Neural progenitor cell (in vitro differentiated cells): ENCODE data around the gene ADH4. TPM values are rescaled to one million over a fixed set of nuclear protein-coding genes. Genes with fewer than 3 reads are reported as not detected.
"Not testable (repeated sequence)": the region's sequence is repeated elsewhere in the genome, so short reads cannot be mapped to it uniquely, and the experiment has no call there.

Experiments
- DNase-seq: peaks from one replicate; pipeline ENCODE4 v3.0.0-alpha.2; 2016; ENCODE audit warnings: low spot score
- H2AFZ ChIP-seq: fragments of 200-600 bp; sonication (generic); replicated peaks from 2 replicates; pipeline ENCODE4 v1.6.1; 2016; ENCODE audit warnings: antibody characterized with exemption
- H3F3A ChIP-seq: fragments of 200-600 bp; sonication (generic); 2 replicates; pipeline ENCODE4 v1.6.1; 2016; ENCODE audit warnings: antibody characterized with exemption, low read depth
- H3K27ac ChIP-seq: fragments of 200-600 bp; sonication (generic); 2 replicates; pipeline ENCODE4 v1.5.1; 2016; ENCODE audit warnings: mild to moderate bottlenecking
- H3K27me3 ChIP-seq: fragments of 200-600 bp; sonication (generic); 2 replicates; pipeline ENCODE4 v1.6.1; 2016; ENCODE audit warnings: mild to moderate bottlenecking, moderate library complexity
- H3K36me3 ChIP-seq: fragments of 200-600 bp; sonication (generic); 2 replicates; pipeline ENCODE4 v1.5.1; 2016
- H3K4me1 ChIP-seq: fragments of 200-600 bp; sonication (generic); 2 replicates; pipeline ENCODE4 v1.6.1; 2016; ENCODE audit warnings: mixed run types
- H3K4me2 ChIP-seq: fragments of 200-600 bp; sonication (generic); 2 replicates; pipeline ENCODE4 v1.6.1; 2016
- H3K4me3 ChIP-seq: fragments of 200-600 bp; sonication (generic); 2 replicates; pipeline ENCODE4 v1.5.1; 2016
- H3K79me2 ChIP-seq: fragments of 200-600 bp; sonication (generic); 2 replicates; pipeline ENCODE4 v1.6.1; 2016; ENCODE audit warnings: low read depth
- H3K9ac ChIP-seq: fragments of 200-600 bp; sonication (generic); 2 replicates; pipeline ENCODE4 v1.6.1; 2016
- H3K9me3 ChIP-seq: fragments of 200-600 bp; sonication (generic); 2 replicates; pipeline ENCODE4 v1.5.1; 2016; ENCODE audit warnings: low read depth
- H4K20me1 ChIP-seq: fragments of 200-600 bp; sonication (generic); 2 replicates; pipeline ENCODE4 v1.6.1; 2016; ENCODE audit warnings: low read depth
- H3K27ac Mint-ChIP-seq: 3 replicates; pipeline ENCODE4 v1.8.0; 2021; ENCODE audit warnings: mixed read lengths
- H3K27me3 Mint-ChIP-seq: 2 replicates; pipeline ENCODE4 v1.8.0; 2022; ENCODE audit warnings: low read depth, mild to moderate bottlenecking, inconsistent platforms, moderate library complexity, mixed read lengths; ENCODE audit not compliant: insufficient read depth
- H3K36me3 Mint-ChIP-seq: 3 replicates; pipeline ENCODE4 v1.8.0; 2021; ENCODE audit warnings: mixed read lengths
- H3K4me1 Mint-ChIP-seq: 3 replicates; pipeline ENCODE4 v1.8.0; 2021; ENCODE audit warnings: mixed read lengths
- H3K4me3 Mint-ChIP-seq: 3 replicates; pipeline ENCODE4 v1.8.0; 2021; ENCODE audit warnings: mild to moderate bottlenecking, moderate library complexity, mixed read lengths
- H3K9me3 Mint-ChIP-seq: 3 replicates; pipeline ENCODE4 v1.8.0; 2020; ENCODE audit warnings: mixed read lengths
- EZH2 ChIP-seq: fragments of 200-600 bp; sonication (generic); IDR thresholded peaks from 2 replicates; pipeline ENCODE4 v1.6.1; 2017; ENCODE audit warnings: antibody characterized with exemption, mild to moderate bottlenecking, moderate library complexity
- EZH2phosphoT487 ChIP-seq: fragments of 200-600 bp; sonication (generic); IDR thresholded peaks from 2 replicates; pipeline ENCODE4 v1.6.1; 2017; ENCODE audit warnings: antibody characterized with exemption
- total RNA-seq: library from RNA; depleted of rRNA; stranded (reverse); fragments of >200 nt; gene quantifications from 2 replicates; pipeline ENCODE4 v1.2.3, GENCODE V29; 2015; ENCODE audit warnings: low replicate concordance
- TF ChIP-seq, protein P1 (sequence below): fragments of 200-600 bp; sonication (generic); IDR thresholded peaks from 2 replicates; pipeline ENCODE4 v1.5.1; 2017; ENCODE audit warnings: antibody characterized with exemption, mild to moderate bottlenecking

The ADH4 gene
- total RNA-seq, 1 donor from 2014 or later: not detected

DNA sequence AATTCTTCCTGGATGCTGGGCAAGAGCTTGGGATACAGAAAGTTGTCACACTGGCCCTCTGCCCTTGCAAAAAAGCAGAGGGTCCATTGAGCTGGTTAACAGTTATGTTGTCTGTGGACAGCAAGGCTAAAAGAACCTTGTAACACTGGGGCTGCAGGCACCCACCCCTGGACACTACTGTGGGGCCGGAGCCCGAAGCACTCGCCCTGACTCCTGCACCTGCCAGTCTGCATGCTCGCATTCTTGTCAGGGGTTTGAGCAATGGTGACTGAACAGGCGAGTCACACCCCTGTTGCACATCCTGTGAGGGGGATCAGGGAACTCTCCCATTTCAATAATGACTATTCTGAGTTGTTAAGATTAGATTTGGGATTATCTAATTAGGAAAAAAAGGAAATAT is 23.6 kb downstream of the ADH4 start:
- Mint-ChIP-seq H3K27ac (no peak overlapping the region), H3K36me3 (peaks cover 7% of the 10 kb centered on the region), H3K4me1 (peaks cover 6% of the 10 kb centered on the region), H3K9me3 (peaks cover 9% of the 10 kb centered on the region), H3K4me3 (no peak overlapping the region), H3K27me3 (no peaks in the 10 kb centered on the region)
- H3K4me1 ChIP-seq: no peaks in the 10 kb centered on the region
- no peaks in the 10 kb centered on the region for H3K79me2 ChIP-seq
- H3K27ac ChIP-seq: no peak overlapping the region
- H3K4me3 ChIP-seq: no peak overlapping the region
- DNase-seq: no peak
- H3K27me3 ChIP-seq: no peaks in the 10 kb centered on the region
- no peaks in the 10 kb centered on the region for H3K36me3 ChIP-seq
- no peak overlapping the region for H2AFZ ChIP-seq
- peak overlapping the region; percentile 8 for H3K4me2 ChIP-seq
- H3F3A ChIP-seq: no peaks in the 10 kb centered on the region
- TF ChIP-seq EZH2phosphoT487: no peak
- TF ChIP-seq, protein P1, sequence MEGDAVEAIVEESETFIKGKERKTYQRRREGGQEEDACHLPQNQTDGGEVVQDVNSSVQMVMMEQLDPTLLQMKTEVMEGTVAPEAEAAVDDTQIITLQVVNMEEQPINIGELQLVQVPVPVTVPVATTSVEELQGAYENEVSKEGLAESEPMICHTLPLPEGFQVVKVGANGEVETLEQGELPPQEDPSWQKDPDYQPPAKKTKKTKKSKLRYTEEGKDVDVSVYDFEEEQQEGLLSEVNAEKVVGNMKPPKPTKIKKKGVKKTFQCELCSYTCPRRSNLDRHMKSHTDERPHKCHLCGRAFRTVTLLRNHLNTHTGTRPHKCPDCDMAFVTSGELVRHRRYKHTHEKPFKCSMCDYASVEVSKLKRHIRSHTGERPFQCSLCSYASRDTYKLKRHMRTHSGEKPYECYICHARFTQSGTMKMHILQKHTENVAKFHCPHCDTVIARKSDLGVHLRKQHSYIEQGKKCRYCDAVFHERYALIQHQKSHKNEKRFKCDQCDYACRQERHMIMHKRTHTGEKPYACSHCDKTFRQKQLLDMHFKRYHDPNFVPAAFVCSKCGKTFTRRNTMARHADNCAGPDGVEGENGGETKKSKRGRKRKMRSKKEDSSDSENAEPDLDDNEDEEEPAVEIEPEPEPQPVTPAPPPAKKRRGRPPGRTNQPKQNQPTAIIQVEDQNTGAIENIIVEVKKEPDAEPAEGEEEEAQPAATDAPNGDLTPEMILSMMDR: no peak
- no peak for TF ChIP-seq EZH2
- no peaks in the 10 kb centered on the region for H3K9me3 ChIP-seq
- H4K20me1 ChIP-seq: no peaks in the 10 kb centered on the region
- no peak overlapping the region for H3K9ac ChIP-seq

DNA sequence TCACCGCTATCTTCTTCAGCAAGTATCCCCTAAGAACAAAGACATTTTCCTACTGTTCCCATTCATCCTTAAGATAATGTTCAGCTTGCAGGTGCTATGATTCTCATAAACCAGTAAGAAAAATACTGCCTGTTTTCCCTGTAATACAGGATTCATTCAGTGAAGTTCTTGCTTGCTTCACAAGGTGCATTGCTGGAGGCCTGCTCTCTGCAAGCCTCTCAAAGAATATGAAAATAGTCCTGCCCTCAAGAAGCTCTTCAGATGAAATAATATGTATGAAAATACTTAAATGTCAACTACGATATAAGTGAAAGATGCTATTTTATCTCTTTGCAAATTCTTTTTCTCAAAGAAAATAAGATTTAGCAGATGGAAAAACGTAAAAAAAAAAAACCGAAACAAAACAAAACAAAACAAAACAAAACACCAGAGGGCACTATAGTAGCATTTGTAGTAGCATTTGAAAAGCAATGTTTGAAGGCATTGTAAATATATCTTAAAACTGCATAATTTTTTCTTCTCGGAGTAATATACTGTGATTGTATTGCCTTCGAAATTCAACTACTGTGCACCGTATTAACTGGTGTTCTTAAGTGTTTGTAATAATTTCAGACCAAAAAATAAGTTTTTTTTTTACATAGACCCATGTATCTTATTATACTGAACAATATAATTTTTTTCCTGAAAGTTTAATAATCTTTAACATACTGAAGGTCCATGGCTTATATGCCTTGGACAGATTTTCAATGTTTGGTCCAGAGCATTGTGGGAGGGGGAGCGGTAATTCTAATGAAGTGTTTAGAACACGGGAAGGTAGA is 26.0 kb downstream of the ADH4 start:
- peak overlapping the region; percentile 30 for H3K4me3 Mint-ChIP-seq
- H3K27me3 Mint-ChIP-seq: no peaks in the 10 kb centered on the region
- H3K27ac Mint-ChIP-seq: peak overlapping the region; percentile 22
- no peaks in the 10 kb centered on the region for H3K9me3 ChIP-seq
- no peak overlapping the region for H3K4me3 ChIP-seq
- no peaks in the 10 kb centered on the region for H3K36me3 ChIP-seq
- no peak overlapping the region for H3K4me2 ChIP-seq
- H3F3A ChIP-seq: no peaks in the 10 kb centered on the region
- no peaks in the 10 kb centered on the region for H4K20me1 ChIP-seq
- TF ChIP-seq EZH2: no peak
- TF ChIP-seq, protein P1: peak; percentile 12
- H3K27me3 ChIP-seq: no peaks in the 10 kb centered on the region
- H3K79me2 ChIP-seq: no peaks in the 10 kb centered on the region
- no peak overlapping the region for H2AFZ ChIP-seq
- H3K36me3 Mint-ChIP-seq: peaks cover 7% of the 10 kb centered on the region
- H3K27ac ChIP-seq: no peak overlapping the region
- H3K4me1 ChIP-seq: no peaks in the 10 kb centered on the region
- peaks cover 6% of the 10 kb centered on the region for H3K4me1 Mint-ChIP-seq
- H3K9me3 Mint-ChIP-seq: peaks cover 9% of the 10 kb centered on the region
- H3K9ac ChIP-seq: no peak overlapping the region
- DNase-seq: no peak

DNA sequence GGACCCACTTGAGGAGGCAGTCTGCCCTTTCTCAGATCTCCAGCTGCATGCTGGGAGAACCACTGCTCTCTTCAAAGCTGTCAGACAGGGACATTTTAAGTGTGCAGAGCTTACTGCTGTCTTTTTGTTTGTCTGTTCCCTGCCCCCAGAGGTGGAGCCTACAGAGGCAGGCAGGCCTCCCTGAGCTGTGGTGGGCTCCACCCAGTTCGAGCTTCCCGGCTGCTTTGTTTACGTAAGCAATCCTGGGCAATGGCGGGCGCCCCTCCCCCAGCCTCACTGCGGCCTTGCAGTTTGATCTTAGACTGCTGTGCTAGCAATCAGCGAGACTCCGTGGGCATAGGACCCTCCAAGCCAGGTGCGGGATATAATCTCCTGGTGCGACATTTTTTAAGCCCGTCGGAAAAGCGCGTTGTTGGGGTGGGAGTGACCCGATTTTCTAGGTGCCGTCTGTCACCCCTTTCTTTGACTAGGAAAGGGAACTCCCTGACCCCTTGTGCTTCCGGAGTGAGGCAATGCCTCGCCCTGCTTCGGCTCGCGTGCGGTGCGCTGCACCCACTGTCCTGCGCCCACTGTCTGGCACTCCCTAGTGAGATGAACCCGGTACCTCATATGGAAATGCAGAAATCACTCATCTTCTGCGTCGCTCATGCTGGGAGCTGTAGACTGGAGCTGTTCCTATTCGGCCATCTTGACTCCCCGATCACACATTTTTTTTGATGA is 26.8 kb downstream of the ADH4 start:
- H3K27ac Mint-ChIP-seq: peak overlapping the region; percentile 22
- not testable (repeated sequence) for H3K79me2 ChIP-seq

DNA sequence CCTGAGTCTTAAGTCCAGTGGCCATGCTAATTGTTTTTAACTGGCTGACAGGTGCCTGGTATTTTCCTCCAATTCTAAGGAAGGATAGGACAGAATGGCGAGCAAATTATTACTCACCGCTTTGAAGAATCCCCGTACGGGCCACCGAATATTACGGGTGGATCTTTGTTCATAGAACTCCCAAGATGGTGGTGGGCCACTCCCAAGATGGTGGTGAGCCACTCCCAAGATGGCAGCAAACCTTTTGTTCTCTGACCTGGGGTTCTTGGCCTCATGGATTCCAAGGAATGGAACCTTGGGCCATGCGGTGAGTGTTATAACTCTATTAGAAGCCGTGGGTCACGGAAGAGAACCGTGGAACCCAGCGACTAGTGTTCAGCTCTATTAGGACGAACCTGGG is 34.8 kb downstream of the ADH4 start:
- not testable (repeated sequence) for H2AFZ ChIP-seq, H3K27ac Mint-ChIP-seq, H3K9ac ChIP-seq, H3K79me2 ChIP-seq, H3K27me3 Mint-ChIP-seq, H3K36me3 Mint-ChIP-seq, H3K9me3 ChIP-seq, H3F3A ChIP-seq, H3K4me1 ChIP-seq, H3K4me1 Mint-ChIP-seq, H3K4me3 Mint-ChIP-seq, H3K36me3 ChIP-seq, H3K27ac ChIP-seq, H3K9me3 Mint-ChIP-seq, H3K4me2 ChIP-seq, H4K20me1 ChIP-seq, DNase-seq, H3K4me3 ChIP-seq, H3K27me3 ChIP-seq

More for the DNA sequence above, 26.8 kb downstream of the ADH4 start:
- H3K4me3 ChIP-seq, H3K9me3 ChIP-seq, DNase-seq, H3K27me3 Mint-ChIP-seq, H3K36me3 Mint-ChIP-seq, H3F3A ChIP-seq, H4K20me1 ChIP-seq, H3K9ac ChIP-seq, H3K4me2 ChIP-seq, H3K27ac ChIP-seq, H3K4me1 ChIP-seq, H3K36me3 ChIP-seq, H3K4me1 Mint-ChIP-seq, H3K27me3 ChIP-seq, H3K9me3 Mint-ChIP-seq, H2AFZ ChIP-seq: not testable (repeated sequence)
- peak overlapping the region; percentile 30 for H3K4me3 Mint-ChIP-seq
